ENCODE data around the gene EGFL7. TPM values are rescaled to one million over a fixed set of nuclear protein-coding genes. Genes with fewer than 3 reads are reported as not detected.
A peak's percentile ranks its signal among the peaks of the same experiment; 100 is the strongest.

The EGFL7 gene
- total RNA-seq, 1 donor from 2014 or later: 16.5 TPM

DNA sequence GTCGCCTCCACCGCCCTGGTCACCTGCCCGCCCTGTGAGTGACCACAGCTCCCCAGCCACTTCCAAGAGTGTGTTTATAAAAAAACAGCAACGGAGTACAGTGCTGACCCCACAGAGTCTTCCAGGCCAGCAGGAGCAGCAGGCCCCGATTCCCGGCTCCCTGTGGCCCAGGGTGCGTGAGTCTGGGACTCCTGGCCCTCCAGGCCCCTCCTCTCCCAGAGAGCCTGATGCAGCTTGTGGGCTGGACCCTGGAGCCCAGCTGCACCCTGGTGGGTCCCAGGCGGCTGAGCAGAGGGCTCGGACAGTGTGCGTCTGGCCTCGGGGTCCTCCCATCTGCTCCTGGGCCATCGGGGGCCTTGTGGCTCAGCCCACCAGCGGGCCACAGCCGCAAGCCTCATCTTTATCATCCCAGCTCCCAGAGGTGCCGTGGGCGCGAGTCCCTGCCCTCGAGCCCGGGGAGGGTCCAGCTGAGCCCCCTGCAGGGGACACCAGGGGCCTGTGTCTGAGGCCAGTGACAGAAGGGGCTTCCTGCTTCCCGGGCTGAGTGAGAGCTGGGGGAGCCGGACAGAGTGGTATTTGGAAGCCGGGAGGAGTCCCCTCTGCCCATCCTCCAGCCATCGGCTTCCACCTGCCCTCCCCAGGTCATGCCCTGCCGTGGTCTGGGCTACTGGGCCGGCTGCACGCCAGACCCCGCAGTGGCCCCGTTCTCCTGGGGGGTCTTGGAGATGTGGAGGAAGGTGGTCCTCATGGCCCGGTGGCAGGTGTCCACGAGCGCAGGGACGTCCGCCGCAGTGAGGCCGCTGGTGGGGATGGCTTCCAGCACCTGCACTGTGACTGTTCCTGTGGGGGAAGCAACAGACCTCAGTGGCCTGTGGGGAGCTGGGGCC is 10.6 kb downstream of the EGFL7 start:
- Histone ChIP-seq H3K79me2 (ENCODE audit: low read depth) (no peaks in the 10 kb centered on the region), H4K20me1 (ENCODE audit: low read depth) (no peaks in the 10 kb centered on the region), H3F3A (ENCODE audit: low read depth) (no peaks in the 10 kb centered on the region), H2AFZ (replicated peaks) (no peak overlapping the region), H3K4me2 (no peak overlapping the region), H3K4me1 (no peaks in the 10 kb centered on the region), H3K36me3 (no peaks in the 10 kb centered on the region), H3K27me3 (no peaks in the 10 kb centered on the region), H3K4me3 (no peak overlapping the region), H3K9ac (no peak overlapping the region), H3K27ac (no peak overlapping the region), H3K9me3 (ENCODE audit: low read depth) (no peaks in the 10 kb centered on the region)
- Mint-ChIP-seq H3K27ac (no peak overlapping the region), H3K4me1 (no peaks in the 10 kb centered on the region), H3K9me3 (no peaks in the 10 kb centered on the region), H3K36me3 (no peaks in the 10 kb centered on the region), H3K4me3 (no peak overlapping the region), H3K27me3 (ENCODE audit: insufficient read depth, low read depth) (peaks cover 5% of the 10 kb centered on the region)
- TF ChIP-seq EZH2phosphoT487 (IDR thresholded peaks at IDR 0.05) (no peak), EZH2 (IDR thresholded peaks at IDR 0.05) (no peak)
- TF ChIP-seq, protein P1, sequence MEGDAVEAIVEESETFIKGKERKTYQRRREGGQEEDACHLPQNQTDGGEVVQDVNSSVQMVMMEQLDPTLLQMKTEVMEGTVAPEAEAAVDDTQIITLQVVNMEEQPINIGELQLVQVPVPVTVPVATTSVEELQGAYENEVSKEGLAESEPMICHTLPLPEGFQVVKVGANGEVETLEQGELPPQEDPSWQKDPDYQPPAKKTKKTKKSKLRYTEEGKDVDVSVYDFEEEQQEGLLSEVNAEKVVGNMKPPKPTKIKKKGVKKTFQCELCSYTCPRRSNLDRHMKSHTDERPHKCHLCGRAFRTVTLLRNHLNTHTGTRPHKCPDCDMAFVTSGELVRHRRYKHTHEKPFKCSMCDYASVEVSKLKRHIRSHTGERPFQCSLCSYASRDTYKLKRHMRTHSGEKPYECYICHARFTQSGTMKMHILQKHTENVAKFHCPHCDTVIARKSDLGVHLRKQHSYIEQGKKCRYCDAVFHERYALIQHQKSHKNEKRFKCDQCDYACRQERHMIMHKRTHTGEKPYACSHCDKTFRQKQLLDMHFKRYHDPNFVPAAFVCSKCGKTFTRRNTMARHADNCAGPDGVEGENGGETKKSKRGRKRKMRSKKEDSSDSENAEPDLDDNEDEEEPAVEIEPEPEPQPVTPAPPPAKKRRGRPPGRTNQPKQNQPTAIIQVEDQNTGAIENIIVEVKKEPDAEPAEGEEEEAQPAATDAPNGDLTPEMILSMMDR (IDR thresholded peaks at IDR 0.05): no peak
- no peak for DNase-seq (ENCODE audit: low spot score)

- Mint-ChIP-seq H3K27ac (peak overlapping the region; percentile 32), H3K9me3 (no peaks in the 10 kb centered on the region), H3K36me3 (no peaks in the 10 kb centered on the region), H3K27me3 (ENCODE audit: insufficient read depth, low read depth) (peaks cover 5% of the 10 kb centered on the region), H3K4me1 (no peaks in the 10 kb centered on the region), H3K4me3 (no peak overlapping the region)
- H2AFZ ChIP-seq (replicated peaks): no peak overlapping the region
- no peaks in the 10 kb centered on the region for H3K9me3 ChIP-seq (ENCODE audit: low read depth)
- no peak overlapping the region for H3K4me3 ChIP-seq
- no peak overlapping the region for H3K9ac ChIP-seq
- no peak overlapping the region for H3K27ac ChIP-seq
- no peak overlapping the region for H3K4me2 ChIP-seq
- no peaks in the 10 kb centered on the region for H3K4me1 ChIP-seq
- no peaks in the 10 kb centered on the region for H3K79me2 ChIP-seq (ENCODE audit: low read depth)
- no peaks in the 10 kb centered on the region for H3K36me3 ChIP-seq
- H3F3A ChIP-seq (ENCODE audit: low read depth): no peaks in the 10 kb centered on the region
- TF ChIP-seq, protein P1 (IDR thresholded peaks at IDR 0.05): no peak
- TF ChIP-seq EZH2 (IDR thresholded peaks at IDR 0.05) (no peak), EZH2phosphoT487 (IDR thresholded peaks at IDR 0.05) (no peak)
- no peak for DNase-seq (ENCODE audit: low spot score)
- H3K27me3 ChIP-seq: no peaks in the 10 kb centered on the region
- H4K20me1 ChIP-seq (ENCODE audit: low read depth): no peaks in the 10 kb centered on the region
These were observed 11.5 kb downstream of the EGFL7 start for GRCh38 chr9:136673975-136674785.

GRCh38 chr9:136674786-136675349 is 12.2 kb downstream of the EGFL7 start:
- H3F3A ChIP-seq (ENCODE audit: low read depth): no peaks in the 10 kb centered on the region
- no peak overlapping the region for H3K27ac ChIP-seq
- Mint-ChIP-seq H3K4me1 (peaks cover 4% of the 10 kb centered on the region), H3K36me3 (no peaks in the 10 kb centered on the region), H3K27ac (no peak overlapping the region), H3K9me3 (no peaks in the 10 kb centered on the region), H3K4me3 (no peak overlapping the region), H3K27me3 (ENCODE audit: insufficient read depth, low read depth) (peaks cover 5% of the 10 kb centered on the region)
- H3K9me3 ChIP-seq (ENCODE audit: low read depth): no peaks in the 10 kb centered on the region
- TF ChIP-seq, protein P1 (IDR thresholded peaks at IDR 0.05): no peak
- TF ChIP-seq EZH2 (IDR thresholded peaks at IDR 0.05) (no peak), EZH2phosphoT487 (IDR thresholded peaks at IDR 0.05) (no peak)
- H3K36me3 ChIP-seq: no peaks in the 10 kb centered on the region
- H3K27me3 ChIP-seq: no peaks in the 10 kb centered on the region
- DNase-seq (ENCODE audit: low spot score): no peak
- no peak overlapping the region for H3K9ac ChIP-seq
- H3K79me2 ChIP-seq (ENCODE audit: low read depth): no peaks in the 10 kb centered on the region
- no peak overlapping the region for H2AFZ ChIP-seq (replicated peaks)
- no peak overlapping the region for H3K4me2 ChIP-seq
- no peak overlapping the region for H3K4me3 ChIP-seq
- H4K20me1 ChIP-seq (ENCODE audit: low read depth): no peaks in the 10 kb centered on the region
- H3K4me1 ChIP-seq: no peaks in the 10 kb centered on the region
